M059J (cell line): ENCODE results near the gene TMEM40. TPM values are rescaled to one million over a fixed set of nuclear protein-coding genes. Genes with fewer than 3 reads are reported as not detected.
"Not testable (repeated sequence)": the region's sequence is repeated elsewhere in the genome, so short reads cannot be mapped to it uniquely, and the experiment has no call there.

Experiments
- DNase-seq: peaks from one replicate; pipeline ENCODE4 v3.0.0-alpha.2; 2012; ENCODE audit warnings: low read depth
- total RNA-seq: library from RNA; depleted of rRNA; stranded (reverse); fragments of >200 nt; shearing (Covaris generic); gene quantifications from 2 replicates; pipeline ENCODE4 v1.2.3, GENCODE V29; 2014

Gene TMEM40
- total RNA-seq, 1 experiment from 2014 or later, result 0.74 TPM

DNA sequence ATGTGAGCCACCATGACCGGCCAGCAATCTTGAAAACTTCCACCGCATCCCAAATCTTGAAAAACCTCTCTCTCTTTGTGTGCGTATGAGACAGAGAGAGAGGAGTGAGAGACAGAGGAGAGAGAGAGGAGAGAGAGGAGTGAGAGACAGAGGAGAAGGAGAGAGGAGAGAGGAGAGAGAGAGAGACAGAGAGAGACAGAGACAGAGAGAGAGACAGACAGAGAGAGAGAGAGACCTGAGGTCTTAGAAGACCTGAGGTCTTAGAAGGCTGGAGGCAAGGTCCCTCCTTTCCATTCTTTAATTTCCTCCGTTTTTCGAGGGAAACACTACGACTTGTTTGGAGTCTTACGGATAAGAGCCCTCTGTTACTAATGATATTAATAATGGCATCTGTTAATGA lies 39.5 kb downstream of the TMEM40 start:
- DNase-seq, result no peak

DNA sequence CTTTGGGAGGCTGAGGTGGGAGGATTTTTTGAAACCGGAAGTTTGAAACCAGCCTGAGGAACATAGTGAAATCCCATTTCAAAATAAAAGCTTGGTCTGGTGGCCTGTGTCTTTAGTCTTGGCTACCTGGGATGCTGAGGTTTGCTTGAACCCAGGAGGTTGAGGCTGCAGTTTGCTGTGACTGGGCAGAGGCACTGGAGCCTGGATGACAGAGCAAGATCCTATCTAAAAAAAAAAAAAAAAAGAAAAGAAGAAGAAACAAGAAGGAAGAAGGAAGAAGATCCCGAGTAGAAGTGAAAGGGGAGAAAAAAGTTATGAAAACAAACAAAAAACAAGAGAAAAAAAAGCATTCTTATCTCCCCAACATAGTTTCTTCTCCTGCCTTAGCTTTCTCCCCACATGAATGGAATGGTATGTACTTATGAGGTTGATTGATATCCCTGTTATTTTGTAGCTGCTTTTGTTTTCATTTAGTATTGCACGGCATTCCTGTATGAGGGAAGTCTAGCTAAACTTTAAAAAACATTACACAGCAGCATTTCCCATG lies 42.4 kb downstream of the TMEM40 start:
- DNase-seq, result no peak

GRCh38 chr3:12714278-12714677 lies 44.8 kb downstream of the TMEM40 start:
- DNase-seq, result no peak

GRCh38 chr3:12710062-12710461 lies 49.0 kb downstream of the TMEM40 start:
- no peak for DNase-seq

- DNase-seq, result no peak
These were observed 49.7 kb downstream of the TMEM40 start for GRCh38 chr3:12709334-12709733.

DNA sequence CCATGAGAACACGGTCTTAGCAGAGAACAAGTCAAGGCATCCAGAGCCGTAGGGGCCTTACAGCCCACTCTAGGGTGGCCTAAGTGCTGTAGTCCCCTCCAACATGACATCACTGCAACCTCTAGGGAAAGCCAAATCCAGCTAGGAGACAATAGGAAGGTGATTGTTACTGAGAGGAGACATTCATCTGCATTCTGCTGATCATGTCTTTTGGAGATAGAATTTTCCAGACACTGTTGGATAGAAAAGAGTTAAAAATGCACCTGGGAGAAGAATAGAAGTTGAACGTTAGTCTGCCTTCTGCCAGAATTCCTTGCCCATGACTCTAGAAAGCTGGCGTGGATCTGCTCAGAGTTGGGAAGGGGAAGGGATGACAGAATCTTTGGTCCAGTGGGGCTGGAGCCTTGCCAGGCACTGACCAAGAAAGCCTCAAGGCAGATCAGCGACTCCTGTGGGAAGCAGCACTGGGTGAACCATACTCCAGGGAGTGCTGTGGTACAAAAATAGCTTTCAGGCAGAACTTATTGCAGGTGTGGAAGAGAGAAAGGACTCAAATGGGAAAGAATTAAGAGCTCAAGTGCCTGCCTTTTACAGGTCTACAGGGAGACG lies 50.4 kb downstream of the TMEM40 start:
- DNase-seq, result peak; percentile 93

- no peak for DNase-seq
These were observed 51.6 kb downstream of the TMEM40 start for GRCh38 chr3:12707449-12707848.

DNA sequence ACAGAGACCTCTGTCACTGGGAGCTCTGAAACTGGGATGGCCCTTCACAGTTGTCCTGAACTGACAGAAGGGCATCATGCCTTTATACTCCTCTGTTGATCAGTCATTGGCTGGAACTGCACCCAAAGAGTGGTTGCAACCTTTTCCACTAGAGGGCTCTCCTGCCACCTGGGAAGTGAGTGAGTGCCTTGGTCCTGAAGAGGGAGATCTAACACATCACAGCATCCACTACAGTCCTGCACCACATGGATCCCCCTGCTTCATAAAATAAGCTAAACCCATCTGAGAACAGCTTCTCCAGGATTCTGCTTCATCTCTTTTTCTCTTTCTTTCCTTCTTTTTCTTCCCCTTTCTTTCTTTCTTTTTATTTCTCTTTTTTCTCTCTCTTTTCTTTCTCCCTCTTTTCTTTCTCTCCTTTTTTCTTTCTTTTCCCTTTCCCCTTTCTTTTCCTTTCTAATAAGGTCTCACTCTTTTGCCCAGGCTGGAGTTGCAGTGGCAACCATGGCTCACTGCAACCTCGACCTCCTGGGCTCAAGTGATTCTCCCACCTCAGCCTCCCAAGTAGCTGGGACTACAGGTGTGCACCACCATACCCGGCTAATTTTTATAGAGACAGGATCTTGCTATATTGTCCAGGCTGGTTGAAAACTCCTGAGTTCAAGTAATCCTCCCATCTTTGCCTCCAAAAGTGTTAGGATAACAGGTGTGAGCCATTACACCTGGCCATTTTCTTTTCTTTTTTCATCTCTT lies 52.4 kb downstream of the TMEM40 start:
- DNase-seq, result peak; percentile 75

- DNase-seq, result peak; percentile 61
These were observed 53.1 kb downstream of the TMEM40 start for GRCh38 chr3:12705981-12706380.

GRCh38 chr3:12705374-12705926 lies 53.6 kb downstream of the TMEM40 start:
- no peak for DNase-seq

GRCh38 chr3:12702501-12702900 lies 56.6 kb downstream of the TMEM40 start:
- peak; percentile 25 for DNase-seq

GRCh38 chr3:12701601-12702000 lies 57.5 kb downstream of the TMEM40 start:
- not testable (repeated sequence) for DNase-seq

DNA sequence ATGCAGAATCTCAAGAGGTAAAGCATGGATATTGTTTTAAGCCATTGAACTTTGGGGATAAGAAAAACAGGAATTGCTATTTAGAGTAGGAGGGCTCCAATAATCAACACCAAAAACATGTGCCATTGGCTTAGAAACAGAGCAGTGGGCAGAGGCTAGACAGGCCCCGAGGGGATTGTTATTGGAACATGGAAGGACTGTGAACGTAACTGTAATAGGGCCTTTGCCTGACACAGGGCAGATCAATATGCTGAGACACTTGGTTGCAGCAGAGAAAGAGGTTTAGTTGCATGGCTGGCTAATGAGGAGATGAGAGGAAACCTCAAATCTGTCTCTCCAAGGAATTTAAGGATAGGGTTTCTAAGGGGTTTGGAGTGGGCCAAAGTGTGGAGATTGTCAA lies 58.3 kb downstream of the TMEM40 start:
- DNase-seq, result no peak

DNA sequence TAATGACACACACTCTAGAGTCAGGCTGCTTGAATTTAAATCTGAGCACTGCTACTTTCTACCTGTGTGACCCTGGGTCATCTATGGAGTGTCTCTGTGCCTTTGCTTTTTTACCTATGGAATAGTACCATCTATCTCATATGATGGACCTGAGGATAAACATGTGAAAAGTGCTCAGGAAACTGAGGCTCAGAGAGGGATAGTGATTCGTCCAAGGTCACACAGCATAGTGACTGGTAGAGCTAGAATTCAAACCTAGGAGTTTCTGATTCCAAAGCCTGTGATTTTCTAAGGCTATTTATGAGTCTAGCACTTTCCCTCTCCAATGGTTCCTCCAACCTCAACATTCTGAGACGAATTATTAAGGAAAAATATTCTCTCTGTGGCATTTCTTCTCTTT lies 63.1 kb downstream of the TMEM40 start:
- DNase-seq, result no peak

DNA sequence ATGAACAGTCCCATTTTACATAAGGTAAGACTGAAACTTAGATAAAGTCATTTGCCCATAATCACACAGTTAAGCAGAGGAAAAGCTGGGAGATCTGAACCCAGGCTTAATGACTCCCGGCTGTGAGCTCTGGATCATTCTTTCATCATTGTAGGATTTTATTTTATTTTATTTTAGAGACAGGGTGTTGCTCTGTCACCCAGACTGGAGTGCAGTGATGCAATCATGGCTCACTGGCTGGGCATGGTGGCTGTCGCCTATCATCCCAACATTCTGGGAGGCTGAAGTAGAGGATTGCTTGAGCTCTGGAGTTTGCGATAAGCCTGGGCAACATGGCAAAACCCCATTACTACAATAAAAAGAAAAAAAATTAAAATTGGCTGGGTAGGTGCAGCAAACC lies 63.9 kb downstream of the TMEM40 start:
- no peak for DNase-seq

DNA sequence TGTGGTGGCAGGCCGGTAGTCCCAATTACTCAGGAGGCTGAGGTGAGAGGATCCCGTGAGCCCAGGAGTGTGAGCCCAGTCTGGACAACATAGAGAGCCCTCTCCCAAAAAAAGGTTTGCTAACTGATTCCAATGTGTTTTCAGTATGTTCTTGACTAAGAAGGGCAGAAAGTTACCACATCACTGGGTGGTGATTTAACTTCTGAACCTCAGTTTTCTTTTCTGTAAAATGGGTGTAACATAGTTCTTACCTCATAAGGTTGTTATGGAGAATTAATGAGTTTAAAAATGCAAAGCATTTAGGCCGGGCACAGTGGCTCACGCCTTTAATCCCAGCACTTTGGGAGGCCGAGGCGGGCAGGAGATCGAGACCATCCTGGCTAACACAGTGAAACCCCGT lies 66.6 kb downstream of the TMEM40 start:
- DNase-seq, result no peak

- DNase-seq, result no peak
These were observed 68.9 kb downstream of the TMEM40 start for GRCh38 chr3:12689997-12690711.

DNA sequence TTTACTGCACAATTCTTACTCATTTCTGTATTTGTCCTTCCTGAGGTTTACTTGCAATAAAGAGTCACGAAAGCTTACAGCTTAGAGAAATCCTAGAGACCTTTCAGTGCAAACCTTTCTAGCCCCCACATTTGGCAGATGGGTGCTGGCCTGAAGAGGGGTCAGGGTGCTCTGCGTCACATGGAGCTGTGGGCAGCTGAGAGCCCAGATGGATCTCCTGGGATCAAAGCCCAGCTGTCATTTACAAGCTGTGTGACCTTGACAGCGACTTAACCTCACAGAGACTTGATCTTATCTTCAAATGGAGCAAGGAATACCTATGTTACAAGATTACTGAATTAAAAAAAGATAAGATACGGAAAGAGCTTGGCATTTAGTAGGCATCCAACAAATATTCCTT lies 71.1 kb downstream of the TMEM40 start:
- DNase-seq, result no peak

DNA sequence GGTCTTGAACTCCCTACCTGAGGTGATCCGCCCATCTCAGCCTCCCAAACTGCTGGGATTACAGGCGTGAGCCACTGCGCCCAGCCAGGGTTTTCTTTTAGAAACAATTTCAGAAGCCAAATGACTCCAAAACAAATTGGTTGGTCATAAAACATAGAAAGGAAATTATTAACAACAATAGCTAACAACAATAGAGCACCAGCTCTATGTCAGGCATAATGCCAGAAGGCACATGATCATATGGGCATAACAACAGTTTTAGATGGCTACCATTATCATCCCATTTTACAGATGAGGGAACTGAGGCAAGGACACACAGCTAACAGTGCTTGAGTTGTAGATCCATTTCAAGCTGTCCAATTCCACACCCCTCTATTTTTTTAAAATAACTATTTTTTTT lies 73.0 kb downstream of the TMEM40 start:
- DNase-seq, result no peak
